ACHN (cell line): ENCODE results near the gene RNU4-1.

ENCODE experiments used
- DNase-seq: peaks from one replicate; pipeline ENCODE4 v3.0.0-alpha.2; 2015
- in situ Hi-C: cut with HindIII; loops from 2 replicates; pipeline ENCODE4 v1.10.0; 2017; ENCODE audit warnings: low sequenced_read_pairs, low pct_ligation_motif_present, low pct_unique_long_range_greater_than_20kb

Gene RNU4-1

GRCh38 chr12:120314220-120314619, 21.2 kb upstream of the RNU4-1 start:
- in situ Hi-C loops: no loop called here
- DNase-seq: peak; percentile 39

- in situ Hi-C loops: loop anchor here (10.0 kb wide), 1 partner anchor 77 kb away; no protein-coding TSS in a partner anchor
- peak; percentile 98 for DNase-seq
Measured at GRCh38 chr12:120301962-120302815, 9.2 kb upstream of the RNU4-1 start, which contains the start of gene SIRT4. TSS of gene SIRT4 (plus strand) at chr12:120302321. CDS start at chr12:120303562, 1,241 bp downstream.

- no peak for DNase-seq
- in situ Hi-C loops: no loop called here
Measured at GRCh38 chr12:120292411-120292660, 701 bp downstream of the RNU4-1 start.

GRCh38 chr12:120290609-120291305, 2.3 kb downstream of the RNU4-1 start:
- in situ Hi-C loops: no loop called here
- no peak for DNase-seq

- DNase-seq: no peak
- in situ Hi-C loops: no loop called here
Measured at GRCh38 chr12:120287491-120287890, 5.5 kb downstream of the RNU4-1 start.

GRCh38 chr12:120286768-120287490, 6.1 kb downstream of the RNU4-1 start:
- DNase-seq: no peak
- in situ Hi-C loops: no loop called here

- DNase-seq: no peak
- in situ Hi-C loops: no loop called here
Measured at GRCh38 chr12:120284381-120284780, 8.7 kb downstream of the RNU4-1 start.

- in situ Hi-C loops: no loop called here
- no peak for DNase-seq
Measured at GRCh38 chr12:120283318-120283717, 9.7 kb downstream of the RNU4-1 start.

- DNase-seq: no peak
- in situ Hi-C loops: no loop called here
Measured at GRCh38 chr12:120278137-120279069, 14.6 kb downstream of the RNU4-1 start.

GRCh38 chr12:120276734-120277133, 16.3 kb downstream of the RNU4-1 start:
- in situ Hi-C loops: no loop called here
- no peak for DNase-seq

- no peak for DNase-seq
- in situ Hi-C loops: loop anchor here (5.0 to 10.0 kb wide), 2 partner anchors 45 to 63 kb away; partner anchors contain the start of gene RPLP0
Measured at GRCh38 chr12:120267736-120268135, 25.3 kb downstream of the RNU4-1 start.

- no peak for DNase-seq
- in situ Hi-C loops: loop anchor here (5.0 to 10.0 kb wide), 2 partner anchors 44 to 62 kb away; partner anchors contain the start of gene RPLP0
Measured at GRCh38 chr12:120266180-120266870, 26.7 kb downstream of the RNU4-1 start.

- in situ Hi-C loops: loop anchor here (5.0 to 10.0 kb wide), 2 partner anchors 43 to 61 kb away; partner anchors contain the start of gene RPLP0
- peak; percentile 85 for DNase-seq
Measured at GRCh38 chr12:120265473-120266179, 27.4 kb downstream of the RNU4-1 start, which contains the start of gene PXN. TSS of gene PXN (minus strand) at chr12:120265730. CDS start at chr12:120265629, 101 bp downstream.

GRCh38 chr12:120264904-120265472, 28.0 kb downstream of the RNU4-1 start:
- in situ Hi-C loops: loop anchor here (5.0 to 10.0 kb wide), 2 partner anchors 43 to 60 kb away; partner anchors contain the start of gene RPLP0
- DNase-seq: no peak

- in situ Hi-C loops: loop anchor here (10.0 kb wide), 1 partner anchor 59 kb away; the partner anchor contains the start of gene RPLP0
- no peak for DNase-seq
Measured at GRCh38 chr12:120264086-120264903, 28.7 kb downstream of the RNU4-1 start.

GRCh38 chr12:120263748-120264085, 29.3 kb downstream of the RNU4-1 start:
- in situ Hi-C loops: loop anchor here (10.0 kb wide), 1 partner anchor 59 kb away; the partner anchor contains the start of gene RPLP0
- no peak for DNase-seq
